GM23338 (cell line): ENCODE data around the gene FARP1. TPM values are rescaled to one million over a fixed set of nuclear protein-coding genes. Genes with fewer than 3 reads are reported as not detected.

Source experiments
- ATAC-seq: fragments of 200-7000 bp; cut with Tn5 transposase; 3 replicates; pipeline ENCODE4 v1.9.1; 2020
- DNase-seq: peaks from one replicate; pipeline ENCODE4 v3.0.0-alpha.2; 2015; ENCODE audit warnings: low spot score
- H2AFZ ChIP-seq: fragments of 200-600 bp; sonication (generic); 2 replicates; pipeline ENCODE4 v1.8.0; 2016; ENCODE audit warnings: antibody characterized with exemption, mild to moderate bottlenecking, moderate library complexity
- H3F3A ChIP-seq: fragments of 200-600 bp; sonication (generic); replicated peaks from 2 replicates; pipeline ENCODE4 v1.8.0; 2017; ENCODE audit warnings: antibody characterized with exemption, mixed run types, low read depth
- H3K27ac ChIP-seq: fragments of 200-600 bp; sonication (generic); 2 replicates; pipeline ENCODE4 v1.6.1; 2016; ENCODE audit warnings: low read depth
- H3K27me3 ChIP-seq: fragments of 200-600 bp; sonication (generic); 2 replicates; pipeline ENCODE4 v1.8.0; 2016; ENCODE audit warnings: mild to moderate bottlenecking, mixed run types, moderate library complexity; ENCODE audit not compliant: insufficient read depth
- H3K36me3 ChIP-seq: fragments of 200-600 bp; sonication (generic); 2 replicates; pipeline ENCODE4 v1.8.0; 2016; ENCODE audit warnings: mild to moderate bottlenecking; ENCODE audit not compliant: insufficient read depth
- H3K4me1 ChIP-seq: fragments of 200-600 bp; sonication (generic); 2 replicates; pipeline ENCODE4 v1.8.0; 2016; ENCODE audit warnings: mild to moderate bottlenecking, moderate library complexity; ENCODE audit not compliant: insufficient read depth
- H3K4me2 ChIP-seq: fragments of 200-600 bp; sonication (generic); 2 replicates; pipeline ENCODE4 v1.7.1; 2017; ENCODE audit warnings: mixed run types
- H3K4me3 ChIP-seq: fragments of 200-600 bp; sonication (generic); 2 replicates; pipeline ENCODE4 v1.6.1; 2016; ENCODE audit warnings: mixed run types
- H3K79me2 ChIP-seq: fragments of 200-600 bp; sonication (generic); replicated peaks from 2 replicates; pipeline ENCODE4 v1.8.0; 2017; ENCODE audit warnings: mild to moderate bottlenecking; ENCODE audit not compliant: insufficient read depth
- H3K9me2 ChIP-seq: fragments of 200-600 bp; sonication (generic); 2 replicates; pipeline ENCODE4 v1.8.0; 2017; ENCODE audit not compliant: insufficient read depth
- H4K20me1 ChIP-seq: fragments of 200-600 bp; sonication (generic); replicated peaks from 2 replicates; pipeline ENCODE4 v1.8.0; 2017; ENCODE audit warnings: mild to moderate bottlenecking; ENCODE audit not compliant: insufficient read depth
- H3K27ac Mint-ChIP-seq: 2 replicates; pipeline ENCODE4 v1.8.0; 2020; ENCODE audit warnings: inconsistent platforms, mild to moderate bottlenecking, moderate library complexity, mixed read lengths
- H3K27me3 Mint-ChIP-seq: 3 replicates; pipeline ENCODE4 v1.8.0; 2022; ENCODE audit warnings: low read depth, mild to moderate bottlenecking, moderate library complexity, mixed read lengths, inconsistent platforms; ENCODE audit not compliant: insufficient read depth, poor library complexity
- H3K36me3 Mint-ChIP-seq: 3 replicates; pipeline ENCODE4 v1.8.0; 2021; ENCODE audit warnings: low read depth, mild to moderate bottlenecking, inconsistent platforms, moderate library complexity, mixed read lengths
- H3K4me1 Mint-ChIP-seq: 3 replicates; pipeline ENCODE4 v1.8.0; 2020; ENCODE audit warnings: mild to moderate bottlenecking, inconsistent platforms, mixed read lengths
- H3K4me3 Mint-ChIP-seq: 3 replicates; pipeline ENCODE4 v1.8.0; 2021; ENCODE audit warnings: moderate library complexity, mild to moderate bottlenecking, inconsistent platforms, mixed read lengths
- H3K9me3 Mint-ChIP-seq: 3 replicates; pipeline ENCODE4 v1.8.0; 2020; ENCODE audit warnings: moderate library complexity, mild to moderate bottlenecking, inconsistent platforms, mixed read lengths
- CREB1 ChIP-seq: fragments of 250-450 bp; sonication (Bioruptor Pico); IDR thresholded peaks from 2 replicates; pipeline ENCODE4 v1.5.0; 2020; ENCODE audit warnings: low read depth, mild to moderate bottlenecking, moderate library complexity
- ETS1 ChIP-seq: IDR thresholded peaks from 2 replicates; pipeline ENCODE4 v1.6.1; 2016; ENCODE audit warnings: antibody characterized with exemption
- EZH2 ChIP-seq: fragments of 200-600 bp; sonication (generic); IDR thresholded peaks from one replicate; pipeline ENCODE4 v1.8.0; 2017; ENCODE audit warnings: antibody characterized with exemption, mild to moderate bottlenecking, low read depth; ENCODE audit not compliant: unreplicated experiment
- EZH2phosphoT487 ChIP-seq: fragments of 200-600 bp; sonication (generic); IDR thresholded peaks from one replicate; pipeline ENCODE4 v1.8.1; 2018; ENCODE audit warnings: antibody characterized with exemption; ENCODE audit not compliant: unreplicated experiment
- JUNB ChIP-seq: IDR thresholded peaks from one replicate; pipeline ENCODE4 v1.6.1; 2016; ENCODE audit warnings: antibody characterized with exemption; ENCODE audit not compliant: unreplicated experiment
- NANOG ChIP-seq: IDR thresholded peaks from 2 replicates; pipeline ENCODE4 v1.6.1; 2016; ENCODE audit warnings: antibody characterized with exemption, borderline replicate concordance
- STAT1 ChIP-seq: IDR thresholded peaks from one replicate; pipeline ENCODE4 v1.6.1; 2016; ENCODE audit warnings: antibody characterized with exemption; ENCODE audit not compliant: unreplicated experiment
- ZNF114 ChIP-seq: fragments of 250-450 bp; sonication (Bioruptor Pico); IDR thresholded peaks from 2 replicates; pipeline ENCODE4 v1.5.0; 2020; ENCODE audit warnings: mild to moderate bottlenecking, moderate library complexity
- ZNF331 ChIP-seq: fragments of 250-450 bp; sonication (Bioruptor Pico); IDR thresholded peaks from 2 replicates; pipeline ENCODE4 v1.5.0; 2020; ENCODE audit warnings: low read depth, mild to moderate bottlenecking, moderate library complexity
- ZNF462 ChIP-seq: fragments of 250-450 bp; sonication (Bioruptor Pico); IDR thresholded peaks from 2 replicates; pipeline ENCODE4 v1.5.0; 2020; ENCODE audit warnings: mild to moderate bottlenecking, moderate library complexity
- polyA plus RNA-seq: library from polyadenylated mRNA; unstranded; fragments of >200 nt; fragmentation: Nextera tagmentation; extraction: Ambion mirVana; gene quantifications from 2 replicates; pipeline ENCODE4 v1.2.1, GENCODE V29; 2016
- total RNA-seq: library from RNA; depleted of rRNA; stranded (reverse); fragments of >200 nt; shearing (Covaris generic); gene quantifications from 2 replicates; pipeline ENCODE4 v1.2.3, GENCODE V29; 2014
- TF ChIP-seq, protein P1 (sequence below): IDR thresholded peaks from one replicate; pipeline ENCODE4 v1.6.1; 2018; ENCODE audit warnings: antibody characterized with exemption; ENCODE audit not compliant: unreplicated experiment
- TF ChIP-seq, protein P2 (sequence below), 2 experiments: fragments of 200-600 bp in 1 of 2; sonication (generic) in 1 of 2; conservative IDR thresholded peaks; 2 replicates each; pipeline versions ENCODE4 v1.5.1 to v1.6.1; 2016 to 2017; ENCODE audit warnings: antibody characterized with exemption in 2 of 2, low read depth in 2 of 2, mild to moderate bottlenecking in 2 of 2, moderate library complexity in 1 of 2

Gene FARP1
- total and polyA plus RNA-seq, 2 experiments from 2014 or later = 53.6 to 82.5 TPM

DNA sequence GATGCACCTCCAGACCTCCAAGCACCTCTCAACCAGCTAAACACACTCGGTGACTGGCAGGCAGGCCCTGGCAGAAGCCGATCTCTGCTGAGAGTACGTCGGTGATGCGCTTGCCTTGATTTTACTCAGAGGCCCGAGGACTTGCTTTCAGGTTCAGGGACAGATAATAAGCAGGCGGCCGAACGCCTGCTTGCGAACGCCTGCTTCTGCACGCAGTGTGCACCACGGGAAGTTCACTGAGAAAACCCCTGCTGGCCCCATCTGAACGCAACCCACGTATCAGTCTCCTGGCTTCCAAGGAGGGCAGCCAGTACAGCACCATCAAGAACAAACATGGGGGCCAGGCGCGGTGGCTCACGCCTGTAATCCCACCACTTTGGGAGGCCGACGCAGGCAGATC lies 326.0 kb downstream of the FARP1 start:
- Histone ChIP-seq H3K79me2 (peaks cover 59% of the 10 kb centered on the region), H2AFZ (no peak overlapping the region), H3F3A (no peaks in the 10 kb centered on the region), H3K36me3 (peaks cover 12% of the 10 kb centered on the region), H3K4me2 (no peak overlapping the region), H3K4me3 (no peak overlapping the region), H3K9me2 (no peaks in the 10 kb centered on the region), H4K20me1 (peaks cover 25% of the 10 kb centered on the region), H3K27ac (no peak overlapping the region), H3K27me3 (no peaks in the 10 kb centered on the region), H3K4me1 (no peaks in the 10 kb centered on the region)
- Mint-ChIP-seq H3K27ac (no peak overlapping the region), H3K4me3 (no peak overlapping the region), H3K4me1 (peaks cover 13% of the 10 kb centered on the region), H3K9me3 (no peaks in the 10 kb centered on the region), H3K36me3 (peaks cover 47% of the 10 kb centered on the region), H3K27me3 (peaks cover 10% of the 10 kb centered on the region)
- DNase-seq (no peak), ATAC-seq (no peak)
- TF ChIP-seq STAT1 = no peak
- no peak for TF ChIP-seq JUNB
- TF ChIP-seq ETS1 = no peak
- no peak for TF ChIP-seq CREB1 (CRISPR knock-in tag)
- TF ChIP-seq, protein P1, sequence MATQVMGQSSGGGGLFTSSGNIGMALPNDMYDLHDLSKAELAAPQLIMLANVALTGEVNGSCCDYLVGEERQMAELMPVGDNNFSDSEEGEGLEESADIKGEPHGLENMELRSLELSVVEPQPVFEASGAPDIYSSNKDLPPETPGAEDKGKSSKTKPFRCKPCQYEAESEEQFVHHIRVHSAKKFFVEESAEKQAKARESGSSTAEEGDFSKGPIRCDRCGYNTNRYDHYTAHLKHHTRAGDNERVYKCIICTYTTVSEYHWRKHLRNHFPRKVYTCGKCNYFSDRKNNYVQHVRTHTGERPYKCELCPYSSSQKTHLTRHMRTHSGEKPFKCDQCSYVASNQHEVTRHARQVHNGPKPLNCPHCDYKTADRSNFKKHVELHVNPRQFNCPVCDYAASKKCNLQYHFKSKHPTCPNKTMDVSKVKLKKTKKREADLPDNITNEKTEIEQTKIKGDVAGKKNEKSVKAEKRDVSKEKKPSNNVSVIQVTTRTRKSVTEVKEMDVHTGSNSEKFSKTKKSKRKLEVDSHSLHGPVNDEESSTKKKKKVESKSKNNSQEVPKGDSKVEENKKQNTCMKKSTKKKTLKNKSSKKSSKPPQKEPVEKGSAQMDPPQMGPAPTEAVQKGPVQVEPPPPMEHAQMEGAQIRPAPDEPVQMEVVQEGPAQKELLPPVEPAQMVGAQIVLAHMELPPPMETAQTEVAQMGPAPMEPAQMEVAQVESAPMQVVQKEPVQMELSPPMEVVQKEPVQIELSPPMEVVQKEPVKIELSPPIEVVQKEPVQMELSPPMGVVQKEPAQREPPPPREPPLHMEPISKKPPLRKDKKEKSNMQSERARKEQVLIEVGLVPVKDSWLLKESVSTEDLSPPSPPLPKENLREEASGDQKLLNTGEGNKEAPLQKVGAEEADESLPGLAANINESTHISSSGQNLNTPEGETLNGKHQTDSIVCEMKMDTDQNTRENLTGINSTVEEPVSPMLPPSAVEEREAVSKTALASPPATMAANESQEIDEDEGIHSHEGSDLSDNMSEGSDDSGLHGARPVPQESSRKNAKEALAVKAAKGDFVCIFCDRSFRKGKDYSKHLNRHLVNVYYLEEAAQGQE = no peak
- no peak for TF ChIP-seq ZNF462 (CRISPR knock-in tag)
- TF ChIP-seq EZH2phosphoT487 = no peak
- no peak for TF ChIP-seq EZH2
- TF ChIP-seq ZNF114 (CRISPR knock-in tag) = no peak
- TF ChIP-seq NANOG = no peak
- no peak for TF ChIP-seq ZNF331 (CRISPR knock-in tag)
- TF ChIP-seq, protein P2, sequence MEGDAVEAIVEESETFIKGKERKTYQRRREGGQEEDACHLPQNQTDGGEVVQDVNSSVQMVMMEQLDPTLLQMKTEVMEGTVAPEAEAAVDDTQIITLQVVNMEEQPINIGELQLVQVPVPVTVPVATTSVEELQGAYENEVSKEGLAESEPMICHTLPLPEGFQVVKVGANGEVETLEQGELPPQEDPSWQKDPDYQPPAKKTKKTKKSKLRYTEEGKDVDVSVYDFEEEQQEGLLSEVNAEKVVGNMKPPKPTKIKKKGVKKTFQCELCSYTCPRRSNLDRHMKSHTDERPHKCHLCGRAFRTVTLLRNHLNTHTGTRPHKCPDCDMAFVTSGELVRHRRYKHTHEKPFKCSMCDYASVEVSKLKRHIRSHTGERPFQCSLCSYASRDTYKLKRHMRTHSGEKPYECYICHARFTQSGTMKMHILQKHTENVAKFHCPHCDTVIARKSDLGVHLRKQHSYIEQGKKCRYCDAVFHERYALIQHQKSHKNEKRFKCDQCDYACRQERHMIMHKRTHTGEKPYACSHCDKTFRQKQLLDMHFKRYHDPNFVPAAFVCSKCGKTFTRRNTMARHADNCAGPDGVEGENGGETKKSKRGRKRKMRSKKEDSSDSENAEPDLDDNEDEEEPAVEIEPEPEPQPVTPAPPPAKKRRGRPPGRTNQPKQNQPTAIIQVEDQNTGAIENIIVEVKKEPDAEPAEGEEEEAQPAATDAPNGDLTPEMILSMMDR (conservative IDR thresholded peaks at IDR 0.05; ENCODE audit: low read depth in 2 of 2) = no peak
